Measurements from ENCODE around the gene COQ3. TPM values are rescaled to one million over a fixed set of nuclear protein-coding genes. Genes with fewer than 3 reads are reported as not detected.

COQ3 gene
- total RNA-seq, 1 experiment from 2014 or later, result 10.9 TPM

DNA sequence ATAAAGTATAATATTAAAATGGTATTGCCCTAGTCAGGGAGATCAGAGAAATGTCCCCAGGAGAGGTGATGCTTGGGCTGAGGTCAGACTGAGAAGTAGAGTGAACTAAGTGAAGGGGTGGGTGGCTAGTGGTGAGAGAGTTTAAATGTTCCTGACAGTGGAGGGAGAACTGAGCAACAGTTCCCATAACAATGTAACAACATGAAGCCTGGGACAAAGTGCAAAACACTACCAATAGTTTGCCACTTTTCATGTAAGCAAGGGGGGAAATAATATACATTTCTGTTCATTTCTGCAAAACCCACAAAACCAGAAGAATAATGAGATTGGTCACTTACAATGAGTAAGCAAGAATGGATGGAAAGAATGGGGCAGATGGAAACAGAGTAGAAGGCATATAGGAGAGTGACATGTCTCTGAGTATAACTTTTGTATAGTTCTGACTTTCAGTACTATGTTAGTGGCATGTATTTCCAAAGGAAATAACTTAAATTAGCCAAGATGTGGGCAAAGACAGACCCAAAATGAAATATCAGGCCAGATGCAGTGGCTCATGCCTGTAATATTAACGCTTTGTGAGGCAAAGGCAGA, 31.2 kb downstream of the COQ3 start:
- H3K9me3 ChIP-seq (ENCODE audit: control insufficient read depth, low read depth, low read length), result no peaks in the 10 kb centered on the region
- no peak overlapping the region for H3K4me2 ChIP-seq (ENCODE audit: insufficient read depth, insufficient read length, low read length)
- no peak overlapping the region for H4K91ac ChIP-seq (ENCODE audit: insufficient read length, low read depth, low read length)
- no peaks in the 10 kb centered on the region for H3K27me3 ChIP-seq (ENCODE audit: insufficient read depth, low read length)
- no peak overlapping the region for H2BK15ac ChIP-seq (ENCODE audit: low read depth, low read length)
- H4K5ac ChIP-seq (ENCODE audit: insufficient read length, low read depth, low read length), result no peak overlapping the region
- no peak overlapping the region for H2BK5ac ChIP-seq (ENCODE audit: insufficient read length, low read length)
- no peak overlapping the region for H2BK120ac ChIP-seq (ENCODE audit: low read depth, low read length, poor library complexity, severe bottlenecking)
- no peak overlapping the region for H4K8ac ChIP-seq (replicated peaks; ENCODE audit: insufficient read length, low read depth, low read length)
- Mint-ChIP-seq H3K27ac (no peak overlapping the region), H3K4me1 (peaks cover 4% of the 10 kb centered on the region in 2 experiments; a peak in 3 of 4 replicates), H3K9me3 (no peaks in the 10 kb centered on the region), H3K4me3 (no peak overlapping the region), H3K36me3 (ENCODE audit: insufficient read depth in 1 of 3, low read depth in 3 of 3) (no peaks in the 10 kb centered on the region), H3K27me3 (ENCODE audit: low read depth) (no peaks in the 10 kb centered on the region; the same call in 1 of the 2 replicates)
- no peaks in the 10 kb centered on the region for H3K79me1 ChIP-seq (ENCODE audit: insufficient read depth, low read depth, low read length, poor library complexity, severe bottlenecking)
- H3K4me1 ChIP-seq (ENCODE audit: insufficient read depth, low read length), result no peaks in the 10 kb centered on the region
- no peak overlapping the region for H3K4ac ChIP-seq (ENCODE audit: low read depth, low read length)
- H3K27ac ChIP-seq (ENCODE audit: insufficient read length, low read depth, low read length), result no peak overlapping the region
- H4K20me1 ChIP-seq (ENCODE audit: control insufficient read depth, insufficient read depth, insufficient read length), result no peaks in the 10 kb centered on the region
- H3K23me2 ChIP-seq (ENCODE audit: insufficient read length, low read depth, low read length, poor library complexity, severe bottlenecking), result no peaks in the 10 kb centered on the region
- TF ChIP-seq, protein P1, sequence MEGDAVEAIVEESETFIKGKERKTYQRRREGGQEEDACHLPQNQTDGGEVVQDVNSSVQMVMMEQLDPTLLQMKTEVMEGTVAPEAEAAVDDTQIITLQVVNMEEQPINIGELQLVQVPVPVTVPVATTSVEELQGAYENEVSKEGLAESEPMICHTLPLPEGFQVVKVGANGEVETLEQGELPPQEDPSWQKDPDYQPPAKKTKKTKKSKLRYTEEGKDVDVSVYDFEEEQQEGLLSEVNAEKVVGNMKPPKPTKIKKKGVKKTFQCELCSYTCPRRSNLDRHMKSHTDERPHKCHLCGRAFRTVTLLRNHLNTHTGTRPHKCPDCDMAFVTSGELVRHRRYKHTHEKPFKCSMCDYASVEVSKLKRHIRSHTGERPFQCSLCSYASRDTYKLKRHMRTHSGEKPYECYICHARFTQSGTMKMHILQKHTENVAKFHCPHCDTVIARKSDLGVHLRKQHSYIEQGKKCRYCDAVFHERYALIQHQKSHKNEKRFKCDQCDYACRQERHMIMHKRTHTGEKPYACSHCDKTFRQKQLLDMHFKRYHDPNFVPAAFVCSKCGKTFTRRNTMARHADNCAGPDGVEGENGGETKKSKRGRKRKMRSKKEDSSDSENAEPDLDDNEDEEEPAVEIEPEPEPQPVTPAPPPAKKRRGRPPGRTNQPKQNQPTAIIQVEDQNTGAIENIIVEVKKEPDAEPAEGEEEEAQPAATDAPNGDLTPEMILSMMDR (conservative IDR thresholded peaks at IDR 0.05), result no peak
- H3K9ac ChIP-seq (ENCODE audit: extremely low read depth, insufficient read length, low read length), result no peak overlapping the region
- no peak overlapping the region for H2AK5ac ChIP-seq (ENCODE audit: insufficient read length, low read length)
- no peak overlapping the region for H3K14ac ChIP-seq (ENCODE audit: insufficient read depth, low read length)
- H3K56ac ChIP-seq (ENCODE audit: insufficient read length, low read depth, low read length), result no peak overlapping the region
- H3K23ac ChIP-seq (ENCODE audit: insufficient read length, low read depth, low read length), result no peak overlapping the region
- DNase-seq, result no peak
- H3T11ph ChIP-seq (ENCODE audit: low read length), result no peak overlapping the region
- no peaks in the 10 kb centered on the region for H3K79me2 ChIP-seq (ENCODE audit: insufficient read depth, low read length)
- H2BK12ac ChIP-seq (ENCODE audit: insufficient read length, low read depth, low read length), result no peak overlapping the region
- H2AFZ ChIP-seq (ENCODE audit: low read length), result no peak overlapping the region
- no peak overlapping the region for H3K18ac ChIP-seq (ENCODE audit: insufficient read length, low read depth, low read length)
- no CpG with 5 or more reads among the region's 1 CpG for WGBS (ENCODE audit: extremely low coverage, insufficient read length, low lambda C conversion rate)
- H2BK20ac ChIP-seq (ENCODE audit: low read depth, low read length, poor library complexity, severe bottlenecking), result no peak overlapping the region

All from H9 (cell line).